IPS-18a (cell line): ENCODE measurements around the gene TRMT11.

Experiments used
- H3K27ac ChIP-seq: one replicate; pipeline ENCODE4 v1.5.1; 2013; ENCODE audit warnings: low read length
- H3K27me3 ChIP-seq: one replicate; pipeline ENCODE4 v1.6.1; 2013; ENCODE audit warnings: mild to moderate bottlenecking, low read length; ENCODE audit not compliant: control insufficient read depth, insufficient read depth
- H3K36me3 ChIP-seq: one replicate; pipeline ENCODE4 v1.6.1; 2013; ENCODE audit warnings: low read depth, low read length; ENCODE audit not compliant: control insufficient read depth
- H3K4me1 ChIP-seq: one replicate; pipeline ENCODE4 v1.6.1; 2013; ENCODE audit warnings: low read depth, low read length; ENCODE audit not compliant: control insufficient read depth
- H3K4me3 ChIP-seq: one replicate; pipeline ENCODE4 v1.5.1; 2013; ENCODE audit warnings: low read length
- H3K9ac ChIP-seq: one replicate; pipeline ENCODE4 v1.6.1; 2013; ENCODE audit warnings: mild to moderate bottlenecking, low read length, moderate library complexity
- H3K9me3 ChIP-seq: one replicate; pipeline ENCODE4 v1.6.1; 2013; ENCODE audit warnings: low read depth, low read length; ENCODE audit not compliant: control insufficient read depth

The TRMT11 gene

DNA sequence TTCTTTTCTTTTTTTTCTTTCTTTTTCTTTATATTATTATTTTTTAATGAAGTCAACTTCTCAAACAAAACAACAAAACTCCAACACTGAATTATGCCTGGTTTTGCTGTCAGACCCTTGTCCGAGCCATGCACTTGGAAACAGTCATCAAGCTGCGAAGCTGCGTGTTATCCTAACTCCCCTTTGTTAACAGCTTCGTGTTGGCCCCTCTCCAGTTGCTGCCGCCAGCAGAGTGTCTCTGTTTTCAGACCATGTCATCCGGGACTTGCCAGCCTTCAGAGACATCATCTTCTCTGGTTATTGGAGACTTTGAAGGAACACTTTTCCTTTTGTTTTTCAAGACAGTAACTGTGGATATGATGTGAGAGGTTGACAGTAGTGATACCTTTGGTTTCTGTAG lies 83.1 kb downstream of the TRMT11 start:
- Histone ChIP-seq H3K4me3 (no peak overlapping the region), H3K9me3 (no peaks in the 10 kb centered on the region), H3K4me1 (no peaks in the 10 kb centered on the region)

DNA sequence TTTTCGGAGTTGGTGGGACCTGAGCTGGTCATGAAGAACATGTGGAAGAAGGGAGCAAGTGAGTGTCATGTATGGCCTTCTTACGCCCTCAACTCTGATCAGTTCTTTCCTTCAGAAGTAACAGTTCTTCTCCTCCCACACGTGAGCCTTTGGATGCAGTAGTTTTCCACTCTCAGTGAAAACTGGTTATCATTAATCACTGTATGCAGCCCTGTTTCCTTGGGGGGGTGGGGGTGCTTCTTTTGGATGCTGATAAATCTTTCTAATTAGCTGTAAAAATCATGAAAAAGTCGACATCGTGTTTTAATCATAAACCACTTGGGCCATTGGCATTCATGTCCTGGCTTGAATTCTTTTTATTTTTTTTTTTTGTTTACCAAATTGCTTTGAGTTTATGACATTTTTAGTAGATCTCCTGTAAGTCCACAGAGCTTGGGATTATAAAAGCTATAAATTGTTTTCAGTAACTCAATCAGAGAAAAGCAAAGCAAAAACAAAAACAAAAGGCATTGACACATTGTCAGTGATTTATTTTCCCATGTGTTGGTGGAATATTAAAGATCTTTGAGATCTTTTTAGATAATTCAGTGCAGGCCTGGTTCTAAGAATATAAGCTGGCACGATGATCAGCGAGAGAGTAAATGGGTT lies 84.8 kb downstream of the TRMT11 start:
- Histone ChIP-seq H3K36me3 (no peaks in the 10 kb centered on the region), H3K27ac (no peak overlapping the region), H3K27me3 (no peaks in the 10 kb centered on the region), H3K4me3 (no peak overlapping the region), H3K9ac (no peak overlapping the region), H3K4me1 (peaks cover 9% of the 10 kb centered on the region), H3K9me3 (no peaks in the 10 kb centered on the region)

More for the DNA sequence above, 83.1 kb downstream of the TRMT11 start:
- Histone ChIP-seq H3K27ac (no peak overlapping the region), H3K36me3 (no peaks in the 10 kb centered on the region), H3K27me3 (no peaks in the 10 kb centered on the region), H3K9ac (no peak overlapping the region)

DNA sequence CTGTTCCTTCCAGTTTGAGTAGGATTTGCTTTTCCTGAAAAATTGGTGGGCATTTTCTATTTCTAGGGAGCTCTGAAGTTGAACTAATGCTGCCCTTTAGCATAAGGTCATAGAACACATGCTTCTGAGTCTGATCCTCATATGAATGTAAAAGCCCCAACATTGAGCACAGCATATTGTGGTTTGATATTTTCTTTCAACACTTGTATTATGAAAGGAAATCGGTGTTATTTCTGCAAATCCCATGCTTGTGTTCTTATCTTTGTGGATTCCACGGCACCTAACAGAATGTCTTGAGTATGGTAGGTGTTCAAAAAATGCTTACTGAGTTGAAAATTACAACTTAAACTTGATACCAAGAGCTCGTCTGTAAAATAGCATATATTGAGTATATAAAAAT lies 85.8 kb downstream of the TRMT11 start:
- no peaks in the 10 kb centered on the region for H3K36me3 ChIP-seq
- H3K27ac ChIP-seq: no peak overlapping the region
- H3K4me1 ChIP-seq: peaks cover 9% of the 10 kb centered on the region
- H3K4me3 ChIP-seq: no peak overlapping the region
- no peaks in the 10 kb centered on the region for H3K27me3 ChIP-seq
- H3K9ac ChIP-seq: no peak overlapping the region
- H3K9me3 ChIP-seq: no peaks in the 10 kb centered on the region

DNA sequence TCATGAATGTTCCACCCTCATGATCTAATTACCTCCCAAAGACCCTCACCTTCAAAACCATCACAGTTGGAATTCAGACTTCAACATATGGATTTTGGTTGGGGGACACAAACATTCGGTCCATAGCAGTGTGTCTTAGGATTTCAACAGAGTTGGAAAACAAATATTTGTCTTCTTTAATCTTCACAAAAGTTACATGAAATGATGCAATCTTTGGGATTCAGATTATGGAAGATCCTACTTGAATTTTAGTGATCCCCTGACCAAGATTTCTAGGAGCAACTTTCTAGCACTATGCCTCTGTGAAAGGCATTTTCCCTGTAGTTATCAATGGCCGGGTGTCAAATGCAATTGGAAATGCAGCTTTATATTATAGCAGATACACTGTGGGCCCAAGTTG lies 86.5 kb downstream of the TRMT11 start:
- Histone ChIP-seq H3K9me3 (no peaks in the 10 kb centered on the region), H3K36me3 (no peaks in the 10 kb centered on the region), H3K4me1 (peaks cover 9% of the 10 kb centered on the region), H3K9ac (no peak overlapping the region), H3K27me3 (no peaks in the 10 kb centered on the region), H3K4me3 (no peak overlapping the region), H3K27ac (no peak overlapping the region)

DNA sequence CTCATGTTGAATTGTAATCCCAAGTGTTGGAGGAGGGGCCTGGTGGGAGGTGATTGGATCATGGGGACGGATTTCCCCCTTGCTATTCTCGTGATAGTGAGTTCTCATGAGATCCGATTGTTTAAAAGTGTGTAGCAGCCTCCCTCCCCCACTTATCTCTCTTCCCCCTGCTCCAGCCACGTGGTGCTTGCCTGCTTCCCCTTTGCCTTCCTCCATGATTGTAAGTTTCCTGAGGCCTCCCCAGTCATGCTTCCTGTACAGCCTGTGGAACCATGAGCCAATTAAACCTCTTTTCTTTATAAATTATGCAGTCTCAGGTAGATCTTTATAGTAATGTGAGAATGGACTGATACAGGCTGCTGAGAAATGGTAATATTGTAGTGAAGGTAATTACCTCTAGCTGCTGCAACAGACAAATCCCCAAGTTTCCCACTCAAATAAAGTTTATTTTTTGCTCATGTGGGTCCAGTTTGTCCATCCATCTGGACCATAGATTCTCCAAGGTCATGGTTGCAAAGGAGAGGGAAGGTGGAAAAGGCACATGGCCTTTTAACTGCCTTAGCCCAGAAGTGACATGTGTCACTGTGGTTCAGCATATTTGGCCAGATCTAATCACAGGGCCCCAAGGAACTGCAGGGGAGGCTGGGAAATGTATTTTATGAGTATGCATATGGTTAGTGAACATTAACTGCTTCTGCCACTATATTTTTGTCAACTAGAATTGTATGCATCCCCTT lies 89.2 kb downstream of the TRMT11 start:
- H3K27me3 ChIP-seq: no peaks in the 10 kb centered on the region
- no peak overlapping the region for H3K9ac ChIP-seq
- H3K36me3 ChIP-seq: no peaks in the 10 kb centered on the region
- no peaks in the 10 kb centered on the region for H3K9me3 ChIP-seq
- H3K27ac ChIP-seq: no peak overlapping the region
- peaks cover 9% of the 10 kb centered on the region for H3K4me1 ChIP-seq
- H3K4me3 ChIP-seq: no peak overlapping the region

DNA sequence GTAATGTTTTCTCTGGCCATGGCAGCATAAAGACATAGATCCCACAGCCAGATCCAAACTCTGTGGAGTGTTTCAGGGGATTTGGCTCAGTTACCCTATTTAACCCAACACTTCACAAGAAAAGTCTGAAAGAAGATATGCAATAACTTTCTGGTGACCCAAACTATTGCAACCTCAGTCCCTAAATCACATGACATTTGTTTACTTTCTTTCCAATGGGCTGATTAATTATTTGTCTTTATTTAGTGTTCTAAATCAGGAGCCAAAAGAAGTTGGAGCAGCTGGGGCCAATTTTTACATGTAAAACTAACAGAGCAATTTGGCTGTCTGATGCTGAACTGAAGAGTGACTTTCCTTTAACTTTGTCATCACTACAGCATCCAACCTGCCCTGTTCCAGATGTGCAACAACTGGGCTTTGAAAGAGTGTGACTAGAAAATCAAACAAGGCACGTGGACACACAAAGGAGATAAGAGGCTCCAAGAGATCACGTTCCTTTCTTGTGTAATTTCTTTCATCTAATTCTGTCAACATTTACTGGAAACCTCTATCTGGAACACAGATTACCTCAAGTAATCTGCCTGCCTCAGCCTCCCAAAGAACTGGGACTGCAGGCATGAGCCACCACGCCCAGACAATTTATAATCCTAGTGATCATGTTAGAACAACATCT lies 90.8 kb downstream of the TRMT11 start:
- H3K9me3 ChIP-seq: no peaks in the 10 kb centered on the region
- no peaks in the 10 kb centered on the region for H3K36me3 ChIP-seq
- no peak overlapping the region for H3K27ac ChIP-seq
- H3K9ac ChIP-seq: no peak overlapping the region
- no peaks in the 10 kb centered on the region for H3K27me3 ChIP-seq
- no peak overlapping the region for H3K4me3 ChIP-seq
- peaks cover 9% of the 10 kb centered on the region for H3K4me1 ChIP-seq

DNA sequence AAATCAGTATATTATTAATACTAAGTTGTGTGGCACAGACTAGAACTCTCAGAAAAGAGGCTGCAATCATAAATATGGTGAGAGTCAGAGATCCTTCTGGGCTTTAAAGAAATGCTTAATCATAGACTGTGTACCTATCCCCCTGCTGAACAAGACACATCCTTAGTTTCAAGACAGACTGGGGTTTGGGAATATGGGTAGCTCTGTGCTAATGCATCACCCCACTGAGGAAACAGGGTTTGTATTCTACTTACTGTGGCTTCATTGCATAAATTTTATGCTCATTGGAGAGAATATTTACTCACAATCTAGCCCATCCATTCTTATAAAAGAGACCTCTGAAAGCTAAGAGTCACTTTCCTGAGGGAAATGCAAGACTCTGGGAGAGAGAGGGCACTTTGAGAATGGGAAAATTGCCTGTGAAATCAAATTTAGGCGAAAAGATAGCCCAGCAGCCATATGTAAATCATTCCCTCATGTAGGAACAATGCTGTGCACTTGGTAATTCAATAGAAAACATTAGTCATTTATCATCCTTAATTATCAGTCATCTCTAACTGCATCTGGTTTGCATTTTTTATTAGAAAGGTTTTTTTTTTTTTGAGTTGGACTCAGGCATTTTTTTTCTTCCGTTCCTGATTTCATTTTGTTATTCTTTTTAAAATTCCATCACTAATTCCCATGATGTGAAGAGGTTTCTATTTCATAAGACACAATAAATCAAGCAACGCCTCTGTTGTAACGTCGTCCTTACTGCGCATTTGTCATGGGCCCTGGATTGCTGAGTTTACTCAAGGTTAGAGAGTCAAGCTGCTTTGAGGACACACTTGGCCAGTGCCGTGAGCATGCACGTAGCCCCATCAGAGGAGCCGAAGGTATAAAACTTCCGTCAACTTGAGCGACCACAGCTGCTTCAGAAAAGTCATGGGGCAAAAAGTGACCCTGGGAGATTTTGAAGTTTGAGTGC lies 91.8 kb downstream of the TRMT11 start:
- Histone ChIP-seq H3K9ac (no peak overlapping the region), H3K27ac (no peak overlapping the region), H3K4me1 (peaks cover 9% of the 10 kb centered on the region), H3K9me3 (no peaks in the 10 kb centered on the region), H3K27me3 (no peaks in the 10 kb centered on the region), H3K36me3 (no peaks in the 10 kb centered on the region), H3K4me3 (no peak overlapping the region)

DNA sequence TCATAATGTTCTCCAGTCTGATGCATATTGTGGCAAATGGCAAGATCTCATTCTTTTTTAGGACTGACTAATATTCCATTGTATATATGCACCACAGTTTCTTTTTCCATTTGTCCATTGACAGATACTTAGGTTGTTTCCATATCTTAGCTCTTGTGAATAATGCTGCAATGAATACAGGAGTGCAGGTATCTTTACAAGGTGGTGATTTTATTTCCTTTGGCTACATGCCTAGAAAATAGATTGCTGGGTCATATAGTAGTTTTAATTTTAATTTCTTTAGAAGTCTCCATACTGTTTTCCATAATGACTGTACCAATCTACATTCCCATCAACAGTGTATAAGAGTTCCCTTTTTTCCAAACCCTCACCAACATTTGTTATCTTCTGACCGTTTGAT lies 97.5 kb downstream of the TRMT11 start:
- Histone ChIP-seq H3K9me3 (no peaks in the 10 kb centered on the region), H3K27me3 (no peaks in the 10 kb centered on the region), H3K27ac (no peak overlapping the region), H3K4me1 (no peaks in the 10 kb centered on the region), H3K9ac (no peak overlapping the region), H3K4me3 (no peak overlapping the region), H3K36me3 (no peaks in the 10 kb centered on the region)

DNA sequence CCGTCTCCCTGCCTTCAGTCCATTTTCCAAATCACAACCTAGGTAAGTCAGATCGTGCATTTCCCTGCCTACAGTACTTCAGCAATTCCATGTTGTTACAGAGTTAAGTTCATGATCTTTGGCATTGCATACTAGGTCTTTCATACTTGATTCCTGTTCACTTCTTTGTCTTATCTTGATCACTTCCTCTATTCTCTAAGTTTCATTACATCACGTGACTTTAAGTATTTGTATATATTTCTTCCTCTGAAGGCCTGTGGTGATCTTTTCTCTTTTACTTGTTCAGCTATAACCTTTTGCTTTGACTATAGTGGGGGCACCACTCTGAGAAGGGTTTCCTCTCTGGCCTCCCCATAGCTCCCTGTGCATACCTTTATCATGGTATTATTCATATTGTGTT lies 100.2 kb downstream of the TRMT11 start:
- Histone ChIP-seq H3K9ac (no peak overlapping the region), H3K4me3 (no peak overlapping the region), H3K27ac (no peak overlapping the region), H3K36me3 (no peaks in the 10 kb centered on the region), H3K4me1 (peaks cover 5% of the 10 kb centered on the region), H3K27me3 (no peaks in the 10 kb centered on the region), H3K9me3 (no peaks in the 10 kb centered on the region)
